Measurements from ENCODE around the gene ABHD16B.

- TF ChIP-seq ZNF462 (CRISPR knock-in tag; IDR thresholded peaks at IDR 0.05) (no peak), CTCF (conservative IDR thresholded peaks at IDR 0.05; ENCODE audit: low read depth in 2 of 2) (no peak), REST (IDR thresholded peaks at IDR 0.05; ENCODE audit: unreplicated experiment) (no peak), STAT1 (IDR thresholded peaks at IDR 0.05; ENCODE audit: unreplicated experiment) (no peak), EZH2 (IDR thresholded peaks at IDR 0.05; ENCODE audit: low read depth, unreplicated experiment) (no peak), POLR2AphosphoS5 (IDR thresholded peaks at IDR 0.05; ENCODE audit: low read depth) (no peak)
Measured at GRCh38 chr20:63889241-63890200, 28.2 kb downstream of the ABHD16B start.
